IPS-NIHi7 (cell line): ENCODE results near the gene MYL12A.

Source experiments
- DNase-seq: peaks from one replicate; pipeline ENCODE4 v3.0.0; 2012; ENCODE audit warnings: mixed read lengths; ENCODE audit errors: extremely low spot score

MYL12A gene

DNA sequence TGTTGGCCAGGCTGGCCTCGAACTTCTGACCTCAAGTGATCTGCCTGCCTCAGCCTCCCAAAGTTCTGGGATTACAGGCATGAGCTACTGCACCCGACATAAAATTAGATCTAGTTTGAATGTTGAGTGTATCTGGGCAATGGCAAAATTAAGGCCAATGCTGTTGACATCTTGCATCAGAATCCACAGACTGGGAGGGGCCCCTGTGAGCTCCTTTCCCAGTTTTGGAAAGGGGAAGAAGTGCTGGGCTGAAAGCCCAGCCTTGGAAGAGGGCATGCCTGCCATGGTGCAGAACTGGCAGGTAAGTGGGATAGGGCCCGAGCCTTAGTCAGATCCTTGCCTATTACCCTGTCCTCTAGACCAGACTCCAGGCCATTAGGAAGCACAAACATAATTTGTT is 23.4 kb upstream of the MYL12A start:
- DNase-seq: no peak

DNA sequence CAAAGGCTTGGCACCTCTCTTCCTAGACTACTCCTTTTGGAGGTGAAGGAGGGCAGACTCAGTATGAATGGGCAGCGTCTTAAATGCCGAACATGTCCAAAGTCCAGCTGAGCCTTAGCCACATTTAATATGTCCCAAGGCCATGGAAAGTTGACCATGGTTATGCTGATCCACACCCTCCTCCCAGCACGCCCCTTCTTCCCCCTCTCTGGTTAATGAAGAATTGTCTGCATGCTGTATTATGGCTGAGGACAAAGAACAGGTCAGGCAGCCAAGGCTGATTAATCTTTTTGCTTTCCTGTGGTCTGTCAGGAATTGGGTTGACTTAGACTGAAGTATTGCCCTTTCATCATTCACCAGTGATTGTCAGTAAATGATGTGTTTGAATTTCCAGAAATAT is 22.0 kb upstream of the MYL12A start:
- DNase-seq: no peak

DNA sequence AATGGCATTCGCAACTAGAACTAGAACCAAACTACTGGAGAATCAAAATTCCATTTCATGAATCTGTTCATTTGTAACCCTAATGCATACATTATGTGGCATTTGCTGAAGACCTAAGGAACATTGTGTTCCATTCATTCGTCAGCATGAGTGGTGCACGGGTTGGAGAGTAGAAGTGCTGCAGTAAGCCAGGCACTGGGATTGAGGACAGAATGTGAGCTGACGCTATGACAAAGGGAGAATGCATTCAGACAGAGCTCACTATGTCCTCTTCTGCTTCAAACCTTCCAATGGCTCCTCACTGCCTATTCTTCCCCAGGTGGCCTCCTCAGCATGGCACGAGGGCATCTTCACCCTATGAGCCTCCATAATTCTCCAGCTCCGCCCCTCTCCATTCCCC is 21.6 kb upstream of the MYL12A start:
- DNase-seq: no peak

DNA sequence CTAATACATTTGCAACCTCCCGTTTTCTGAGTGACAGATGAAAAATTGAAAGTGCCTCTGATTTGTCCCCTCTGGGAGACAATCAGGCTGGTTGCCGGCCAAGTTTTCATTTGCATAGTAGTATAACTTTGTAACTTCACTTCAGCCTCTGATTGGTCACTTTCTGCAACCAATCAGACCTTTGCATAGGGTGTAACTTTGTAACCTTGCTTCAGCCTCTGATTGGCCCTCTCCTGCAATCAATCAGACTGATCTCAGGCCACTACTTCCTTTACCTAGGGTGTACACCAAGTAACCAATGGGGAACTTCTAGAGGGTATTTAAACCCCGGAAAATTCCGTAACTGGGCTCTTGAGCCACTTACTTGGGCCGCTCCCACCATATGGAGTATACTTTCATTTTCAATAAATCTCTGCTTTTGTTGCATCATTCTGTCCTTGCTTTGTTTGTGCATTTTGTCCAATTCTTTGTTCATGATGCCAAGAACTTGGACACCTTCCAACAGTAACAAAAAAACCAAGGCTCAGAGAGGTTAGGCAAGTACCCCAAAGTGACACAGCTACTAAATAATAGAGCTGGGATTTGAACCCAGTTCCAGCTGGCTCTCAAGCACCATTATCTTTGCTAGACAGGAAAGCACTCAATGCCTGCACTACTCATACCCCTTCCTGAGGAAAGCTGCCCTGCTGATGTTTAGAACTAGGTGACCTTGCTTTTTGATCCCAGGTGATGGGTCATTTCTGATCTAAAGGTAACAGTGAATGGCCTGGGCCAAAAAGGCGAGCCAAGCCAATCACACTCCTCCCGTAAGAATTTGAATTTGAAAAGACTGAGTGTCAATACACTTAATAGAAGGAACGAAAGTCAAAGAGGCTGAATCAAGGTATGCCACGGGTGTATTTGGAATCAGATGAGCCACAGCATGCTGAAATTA is 16.9 kb upstream of the MYL12A start:
- DNase-seq: no peak

DNA sequence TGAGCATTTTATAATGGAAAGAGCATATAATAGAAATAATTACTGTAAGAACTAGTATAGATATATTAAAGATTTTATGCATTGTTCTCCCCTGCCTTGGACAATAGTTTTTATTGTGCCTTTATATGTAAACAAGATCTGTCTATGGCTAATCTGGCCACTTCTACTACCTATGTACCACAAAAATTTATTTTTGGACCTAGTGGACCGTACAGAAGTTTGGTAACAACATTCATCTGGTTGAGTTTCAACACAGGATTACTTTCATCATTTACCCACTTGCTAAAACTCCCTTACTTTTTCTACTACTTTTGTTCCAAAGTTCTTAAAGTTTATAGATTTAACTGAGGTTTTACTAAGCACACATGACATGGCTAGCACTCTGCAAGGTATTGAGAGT is 14.6 kb upstream of the MYL12A start:
- no peak for DNase-seq

DNA sequence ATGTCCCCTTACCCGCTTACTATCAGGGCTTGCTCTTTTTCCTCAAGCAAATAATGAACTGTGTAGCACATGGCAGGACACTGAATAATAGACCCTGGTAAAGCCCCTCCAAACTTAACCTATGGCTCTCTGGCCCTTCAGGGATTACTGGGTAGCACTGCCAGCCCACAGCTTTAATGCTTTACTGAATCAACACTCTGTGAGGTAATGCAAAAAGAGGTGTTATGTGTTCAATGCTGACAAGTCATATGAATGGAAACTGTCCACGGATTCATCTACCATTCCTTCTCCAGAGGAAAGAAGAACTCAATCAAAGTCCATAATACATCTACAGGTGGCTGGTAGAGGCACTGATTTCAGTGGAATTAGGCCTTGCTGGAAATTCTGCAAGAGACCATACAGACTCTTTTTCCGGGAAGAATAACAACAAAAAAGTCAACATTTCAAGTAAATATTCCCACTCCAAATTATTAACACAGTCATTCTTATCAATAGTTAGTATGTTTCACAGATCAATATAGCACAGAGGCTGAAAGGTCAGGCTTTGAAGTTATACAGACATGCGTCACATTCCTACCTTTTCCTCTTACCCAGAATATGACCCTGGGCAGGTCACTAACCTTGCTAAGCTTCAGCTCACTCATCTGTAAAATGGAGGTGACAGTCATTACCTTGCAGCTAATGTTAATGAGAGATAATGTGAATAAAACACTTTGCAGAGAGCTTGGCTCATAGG is 14.0 kb upstream of the MYL12A start:
- no peak for DNase-seq

DNA sequence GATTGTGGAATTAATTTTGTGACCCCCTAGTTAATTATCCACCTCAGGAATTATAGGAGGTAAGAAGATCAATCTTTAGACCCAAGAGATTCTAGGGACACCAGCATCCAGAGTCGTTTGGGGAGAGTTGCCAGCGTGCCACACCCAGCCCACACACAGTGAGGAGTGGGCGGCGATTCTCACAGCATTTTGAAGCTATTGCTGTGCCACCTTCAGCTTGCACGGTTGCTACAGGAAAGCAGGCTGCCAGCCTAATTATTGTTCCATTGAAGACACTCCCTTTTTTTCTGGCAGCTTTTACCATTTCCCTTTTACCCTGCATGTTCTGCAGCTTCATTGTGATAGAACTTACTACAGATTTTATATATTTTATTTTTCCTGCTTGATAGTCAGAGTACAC is 13.1 kb upstream of the MYL12A start:
- no peak for DNase-seq

DNA sequence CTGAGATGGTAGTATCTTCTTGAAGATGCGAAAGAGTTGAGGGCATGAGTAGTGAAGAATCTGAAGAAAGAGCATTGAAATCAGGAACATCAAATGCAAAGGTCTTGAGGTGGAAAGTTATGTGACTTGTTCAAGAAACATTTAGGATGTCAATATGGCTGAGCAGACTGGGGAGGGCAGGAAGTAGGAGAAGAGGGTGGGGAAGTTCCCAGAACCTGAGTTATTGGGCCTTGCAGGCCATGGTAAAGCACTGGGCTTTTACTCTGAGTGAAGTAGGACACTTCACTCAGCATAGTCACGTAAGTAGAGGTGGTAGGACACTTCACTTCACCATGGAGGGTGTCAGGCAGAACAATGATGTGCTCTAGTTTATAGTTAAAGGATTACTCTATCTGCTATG is 11.8 kb upstream of the MYL12A start:
- DNase-seq: no peak

DNA sequence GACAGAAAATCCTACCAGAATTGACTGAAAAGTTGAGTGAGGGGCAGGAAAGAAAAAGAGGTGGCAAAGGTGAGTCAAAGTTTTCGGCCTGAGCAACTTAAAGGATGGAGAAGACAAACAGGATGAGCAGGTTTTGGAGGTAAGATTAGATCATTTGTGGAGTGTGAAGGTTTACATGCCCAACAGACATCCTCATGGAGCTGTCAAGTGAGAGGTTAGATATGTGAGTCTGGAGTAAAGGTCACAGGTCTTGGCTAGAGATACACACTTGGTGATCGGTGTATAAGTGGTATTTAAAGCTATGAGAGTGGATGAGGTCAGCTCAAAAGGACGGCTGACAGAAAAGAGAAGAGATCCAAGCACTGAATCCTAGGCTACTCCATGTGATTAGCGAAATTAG is 11.1 kb upstream of the MYL12A start:
- DNase-seq: no peak

DNA sequence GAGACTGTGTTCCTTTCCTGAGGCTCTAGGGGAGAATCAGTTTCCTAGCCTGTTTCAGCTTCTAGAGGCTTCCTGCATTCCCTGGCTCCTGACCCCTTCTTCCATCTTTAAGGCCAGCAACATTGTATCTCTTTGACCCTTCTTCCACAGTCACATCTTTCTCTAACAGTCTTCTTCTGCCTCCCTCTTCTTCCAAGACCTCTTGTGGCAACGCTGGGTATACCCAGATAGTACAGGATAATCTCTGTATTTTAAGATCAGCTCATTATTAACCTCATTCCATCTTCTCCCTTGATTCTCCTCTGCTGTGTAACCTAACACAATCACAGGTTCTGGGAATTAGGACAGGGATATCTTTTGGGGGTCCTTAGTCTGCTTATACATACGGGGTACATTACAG is 8.9 kb upstream of the MYL12A start:
- no peak for DNase-seq

DNA sequence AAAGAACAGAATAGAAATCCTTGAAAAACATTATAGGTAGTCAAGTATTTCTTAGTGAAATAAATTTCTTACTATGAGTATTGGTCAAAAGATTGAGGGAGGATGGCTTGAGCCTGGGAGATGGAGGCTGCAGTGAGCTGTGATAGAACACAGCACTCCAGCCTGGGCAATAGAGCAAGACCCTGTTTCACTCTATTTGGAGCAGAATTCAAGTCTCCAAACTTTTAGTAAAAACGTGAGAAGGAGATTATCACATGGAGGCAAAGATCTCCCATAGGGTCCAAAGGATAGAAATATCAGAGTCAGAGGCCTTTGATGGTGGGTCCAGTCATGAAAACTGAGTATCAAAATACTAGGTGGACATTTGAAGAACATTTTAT is 2.4 kb upstream of the MYL12A start:
- no peak for DNase-seq

DNA sequence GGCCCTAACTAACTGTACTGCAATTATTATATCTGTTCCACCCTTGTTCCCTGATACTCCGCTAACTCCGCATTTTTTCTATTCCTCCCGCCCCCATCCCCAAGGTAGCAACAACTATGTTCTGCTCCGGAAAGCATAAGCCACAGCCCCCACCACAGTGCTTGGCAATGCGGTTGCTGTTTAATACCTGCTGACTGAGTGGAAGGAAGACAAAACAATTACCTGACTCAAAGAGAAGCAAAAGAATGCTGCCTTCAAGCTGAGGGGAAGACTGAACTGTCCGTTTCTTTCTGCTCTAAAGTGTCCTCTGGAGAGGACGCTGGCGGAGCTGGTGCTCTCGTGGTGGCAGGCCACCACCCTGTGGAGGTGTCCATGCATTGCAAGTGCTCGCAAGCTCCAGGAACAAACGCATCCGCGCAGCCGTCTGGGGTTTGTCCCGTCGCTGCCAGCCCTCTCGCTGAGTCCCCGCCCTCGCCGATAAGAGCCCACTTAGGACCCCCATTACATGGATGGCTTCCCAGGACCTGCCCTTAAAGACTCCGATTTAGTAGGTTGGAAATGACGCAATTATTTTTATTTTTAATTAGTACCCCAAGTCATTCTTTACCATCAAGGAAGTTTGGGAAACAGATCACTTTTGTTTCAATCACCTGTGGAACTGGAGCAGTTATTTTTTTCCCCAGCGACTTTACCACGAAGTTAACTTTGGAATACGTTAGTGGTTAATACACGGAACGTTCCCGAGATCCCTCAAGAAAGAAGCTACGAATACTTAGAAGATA is 1.6 kb upstream of the MYL12A start:
- peak; percentile 79 for DNase-seq

DNA sequence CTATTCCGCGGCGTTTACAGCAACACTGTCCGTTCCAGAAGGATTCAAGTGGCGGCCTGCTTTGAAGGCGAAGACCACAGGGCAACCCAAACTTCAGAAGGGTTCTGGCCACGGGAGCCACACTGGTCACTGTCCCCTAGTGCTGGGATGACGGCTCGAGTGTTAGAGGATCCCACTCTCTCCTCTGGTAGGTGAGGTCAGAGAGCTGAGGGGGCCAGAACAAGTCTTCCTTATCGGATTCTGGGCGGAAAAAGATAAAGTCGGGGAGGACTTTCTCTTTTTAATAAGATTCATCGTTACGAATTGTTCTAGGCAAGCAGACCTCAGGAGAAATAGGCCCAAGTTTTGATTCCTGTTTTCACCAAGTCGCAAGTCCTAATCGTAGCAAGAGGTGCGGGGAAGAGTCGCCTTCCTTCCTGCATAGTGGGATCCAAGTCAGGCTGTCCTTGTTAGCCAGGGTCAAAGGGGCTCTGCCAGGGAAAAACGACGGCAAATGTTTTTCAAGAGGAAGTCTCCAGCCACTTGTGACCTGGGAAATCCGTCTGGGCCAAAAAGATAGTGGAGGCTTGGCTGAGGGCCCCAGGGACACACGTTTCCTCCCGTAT is 864 bp upstream of the MYL12A start:
- no peak for DNase-seq

DNA sequence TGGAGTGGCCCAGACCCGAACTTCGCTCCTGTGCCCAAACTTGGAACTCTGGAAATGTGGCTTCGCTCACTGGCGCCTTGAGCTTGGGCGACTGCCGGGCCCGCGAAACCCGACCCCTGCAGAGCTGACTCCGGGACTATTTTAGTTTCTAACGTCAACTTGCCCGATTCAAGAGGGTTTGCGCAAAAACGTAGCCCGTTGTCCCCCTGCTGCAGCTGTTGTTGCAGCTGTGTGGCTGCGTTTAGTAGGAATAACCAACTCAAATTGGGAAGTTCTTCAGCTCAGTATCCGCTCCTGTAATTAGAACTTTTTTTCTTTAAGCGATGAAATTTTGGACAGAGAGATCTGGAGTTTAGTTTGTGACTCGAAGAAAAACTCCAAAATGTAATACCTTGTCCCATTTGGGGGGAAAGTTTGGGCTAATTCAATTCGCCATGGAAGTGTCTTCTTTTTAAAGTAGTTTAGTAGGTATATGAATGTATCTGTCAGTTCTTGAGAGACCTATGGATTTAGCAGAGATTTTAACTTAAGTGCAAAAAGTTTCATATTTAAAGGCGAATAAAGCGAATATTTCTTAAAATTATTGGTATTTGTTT is 559 bp downstream of the MYL12A start:
- DNase-seq: no peak

DNA sequence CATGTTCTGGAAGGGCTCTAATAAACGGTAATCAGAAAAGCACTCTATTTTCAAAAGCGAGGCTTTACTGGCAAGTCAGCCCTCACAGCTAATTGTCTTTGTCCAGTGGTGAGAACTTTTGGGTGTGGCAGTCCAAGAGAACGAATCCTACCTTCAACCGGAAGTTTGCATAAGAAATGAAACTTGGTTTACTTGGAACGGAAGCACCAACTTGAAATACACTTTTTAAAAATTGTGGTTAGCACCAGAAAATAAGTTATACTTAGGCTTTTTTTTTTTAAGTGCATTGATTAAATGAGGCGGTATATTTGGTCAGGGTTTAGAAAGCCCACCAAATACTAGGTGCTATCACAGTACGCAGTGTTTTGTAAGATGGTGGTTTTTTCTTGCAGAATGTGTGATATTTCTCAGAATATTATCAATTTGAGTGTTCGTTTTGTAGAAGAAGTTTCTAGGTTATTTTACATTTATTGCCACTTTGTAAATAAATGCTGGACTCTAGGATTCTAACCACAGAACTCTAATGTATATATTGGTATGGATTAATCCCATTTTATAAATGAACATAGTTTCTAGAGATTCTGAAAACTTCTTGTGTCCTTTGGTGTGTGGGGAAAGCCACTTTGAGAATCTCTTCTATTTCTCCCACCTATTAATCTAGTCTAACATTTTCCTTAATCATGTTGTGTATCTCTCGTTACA is 1.2 kb downstream of the MYL12A start:
- no peak for DNase-seq

DNA sequence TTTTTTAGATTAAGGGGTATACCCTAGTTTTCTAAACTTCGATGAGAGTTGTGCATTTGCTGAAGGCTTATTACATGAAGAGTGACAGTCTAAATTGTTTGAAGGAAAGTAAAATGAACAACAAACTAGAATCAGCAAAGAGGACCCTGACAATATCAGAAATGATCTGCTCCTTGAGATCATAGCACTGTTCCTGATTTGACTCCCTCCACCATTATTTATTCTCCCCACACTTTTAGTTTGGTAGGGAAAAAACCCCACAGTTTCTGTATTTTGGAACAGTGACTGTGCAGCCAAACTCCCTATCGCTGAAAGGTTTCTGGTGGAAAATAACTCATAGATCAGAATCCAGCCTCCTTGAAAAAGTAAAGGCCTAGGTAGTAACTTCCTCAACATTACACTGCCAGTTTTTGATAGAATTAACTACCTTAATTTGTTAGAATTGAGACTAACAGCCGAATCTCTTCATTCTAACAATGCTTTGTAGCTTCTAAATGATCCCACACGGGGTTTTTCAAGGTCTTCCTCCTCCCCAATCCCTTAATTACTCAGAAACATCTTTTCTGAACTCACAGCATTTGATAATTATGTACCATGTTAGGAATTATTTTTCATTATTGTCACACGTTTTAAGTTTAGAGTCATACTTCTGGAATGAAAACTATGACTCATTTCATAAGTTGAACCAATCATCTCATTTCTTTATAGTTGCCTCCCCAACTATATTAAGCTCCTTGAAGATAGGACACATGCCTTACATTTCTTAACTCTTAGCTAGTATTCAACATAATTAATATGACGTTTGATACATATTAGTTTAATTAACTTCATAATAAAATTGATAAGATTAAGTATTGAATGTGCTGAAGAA is 2.9 kb downstream of the MYL12A start:
- no peak for DNase-seq

DNA sequence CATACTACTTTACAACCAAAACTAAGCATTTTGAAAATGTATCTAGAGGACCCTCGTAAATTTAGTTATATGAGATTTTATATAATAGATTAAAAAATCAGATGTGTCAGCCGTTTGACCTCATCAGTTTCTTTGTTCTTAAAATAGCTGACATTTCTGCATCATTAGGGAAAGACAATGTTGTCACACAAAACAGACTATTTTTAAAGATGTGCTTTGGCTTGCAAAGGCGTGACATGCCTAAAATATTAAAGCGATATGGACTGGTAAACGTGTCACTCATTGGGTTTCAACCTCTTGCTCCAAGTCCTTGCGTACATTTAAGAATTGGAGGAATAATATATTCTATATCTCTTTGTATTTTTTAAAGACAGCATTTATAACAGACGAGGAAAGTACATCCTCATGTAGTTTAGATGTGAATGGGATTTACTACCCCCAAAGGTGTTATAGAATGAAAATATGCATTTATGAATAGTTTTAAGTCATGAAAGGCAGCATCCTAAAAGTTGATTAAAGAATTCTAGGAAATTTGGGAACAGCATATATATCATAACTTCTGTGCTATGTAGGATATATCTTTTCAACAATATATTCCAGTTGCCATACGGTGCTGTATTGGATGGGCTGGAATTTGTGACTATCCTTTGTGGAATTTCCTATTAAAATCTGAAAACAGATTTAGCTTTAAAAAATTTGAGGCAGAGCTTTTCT is 3.8 kb downstream of the MYL12A start:
- DNase-seq: no peak

DNA sequence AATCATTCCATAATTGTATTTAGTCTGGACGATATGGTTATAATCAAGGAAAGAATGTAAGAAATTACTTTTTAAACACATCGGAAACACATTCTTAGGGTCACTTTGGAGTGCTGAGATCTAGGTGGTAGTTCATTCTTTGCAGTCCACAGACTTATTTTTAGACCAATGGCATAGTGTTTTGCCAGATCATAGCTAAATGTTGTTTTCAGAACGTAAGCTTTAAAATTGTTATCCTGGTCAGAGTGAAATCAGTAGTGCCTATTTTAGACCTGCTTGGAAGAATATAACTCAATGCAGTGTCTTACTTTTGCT is 4.3 kb downstream of the MYL12A start:
- DNase-seq: no peak

DNA sequence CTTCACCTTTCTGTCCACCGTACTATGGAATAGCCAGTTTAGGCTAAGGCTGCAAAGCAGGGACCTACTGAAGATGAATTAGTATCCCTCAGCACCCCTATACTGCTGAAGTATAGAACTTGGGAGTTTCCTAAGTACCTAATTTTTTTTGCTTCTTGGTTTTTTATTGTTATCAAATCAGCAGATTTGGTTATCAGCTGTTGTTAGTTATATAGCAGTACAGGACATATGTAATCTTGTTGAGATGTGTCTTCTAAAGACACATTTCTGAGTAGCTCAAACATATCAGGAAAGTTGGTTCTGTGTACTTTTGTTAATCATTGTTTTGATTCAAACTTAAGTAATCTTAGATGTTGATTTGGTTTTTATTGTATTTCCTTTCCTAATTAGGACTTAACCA is 5.2 kb downstream of the MYL12A start:
- DNase-seq: no peak

DNA sequence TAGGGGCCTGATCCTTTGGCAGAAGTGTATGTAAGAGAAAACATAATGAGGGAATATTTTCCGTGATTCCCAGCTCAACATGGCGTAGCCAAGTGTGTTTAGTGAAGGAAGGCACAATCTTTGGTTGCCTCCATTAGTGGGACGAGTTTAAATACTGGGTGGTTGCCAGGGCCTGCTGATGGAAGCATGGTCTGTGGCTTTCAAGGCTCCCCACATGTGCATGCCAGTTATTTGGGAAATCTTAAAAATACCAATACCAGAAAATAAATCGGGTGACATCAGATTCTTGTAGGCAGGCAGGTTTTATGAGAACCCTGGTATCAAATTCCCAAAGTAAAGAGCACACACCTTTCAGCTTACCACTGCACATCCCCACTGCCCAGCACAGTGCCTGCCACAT is 7.1 kb downstream of the MYL12A start:
- DNase-seq: no peak
